Adrenal gland (tissue), 5 donors: ENCODE results near the gene ITGA1.

ENCODE experiments used
- CTCF ChIP-seq, 6 experiments: fragments of 450-650 bp in 4 of 6; fragments of 200-600 bp in 2 of 6; sonication (generic) in 1 of 6; IDR thresholded peaks; 1 replicate in 5 of 6; 2 replicates in 1 of 6; pipeline versions ENCODE4 v1.5.1 to v1.8.0; 2016 to 2021; ENCODE audit warnings: antibody characterized with exemption in 6 of 6, mild to moderate bottlenecking in 2 of 6, moderate library complexity in 1 of 6
- POLR2A ChIP-seq, 2 donors: fragments of 450-650 bp; IDR thresholded peaks; one replicate each; pipeline ENCODE4 v1.6.1; 2017; ENCODE audit warnings: antibody characterized with exemption in 2 of 2, mild to moderate bottlenecking in 2 of 2, moderate library complexity in 1 of 2
- donor health status: DM: no; HTN: no; CAD: no.

- TF ChIP-seq CTCF (IDR thresholded peaks at IDR 0.05) = no peak
- no peak for TF ChIP-seq POLR2A (IDR thresholded peaks at IDR 0.05)
Measured at GRCh38 chr5:52829664-52830063, 41.9 kb downstream of the ITGA1 start.
